Cortex of kidney (tissue), 1 donor: ENCODE measurements around the gene NAT8L.

Experiments used
- DNase-seq: peaks from one replicate; lab custom pipeline; 2025; lab: John Stamatoyannopoulos, UW

The NAT8L gene

GRCh38 chr4:2095236-2096072 is 36.3 kb downstream of the NAT8L start:
- no peak for DNase-seq

DNA sequence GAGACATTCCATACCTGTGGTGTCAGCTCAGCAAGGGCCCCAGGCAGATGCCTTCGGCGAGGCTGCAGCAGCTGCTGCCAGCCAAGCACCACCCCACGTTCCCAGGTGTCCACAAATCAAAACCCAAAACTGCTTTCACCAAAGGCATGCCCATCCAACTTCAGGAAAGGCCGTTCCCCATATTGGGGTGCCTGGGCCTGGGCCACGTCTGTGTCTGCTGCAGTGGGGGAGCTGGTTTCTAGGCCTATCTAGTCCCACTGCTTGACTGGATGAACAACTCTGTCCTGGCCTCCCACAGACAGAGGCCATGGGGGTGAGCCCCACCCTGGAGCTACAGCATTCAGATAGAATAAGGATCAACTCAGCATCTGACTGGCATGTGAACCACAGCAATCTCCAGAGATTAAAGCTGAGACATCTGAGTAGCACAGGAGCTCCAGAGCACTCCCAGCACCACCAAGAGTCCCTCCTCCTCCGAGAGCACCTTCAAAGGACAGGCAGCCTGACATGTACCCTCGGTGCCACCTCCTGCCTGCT is 37.0 kb downstream of the NAT8L start:
- no peak for DNase-seq

DNA sequence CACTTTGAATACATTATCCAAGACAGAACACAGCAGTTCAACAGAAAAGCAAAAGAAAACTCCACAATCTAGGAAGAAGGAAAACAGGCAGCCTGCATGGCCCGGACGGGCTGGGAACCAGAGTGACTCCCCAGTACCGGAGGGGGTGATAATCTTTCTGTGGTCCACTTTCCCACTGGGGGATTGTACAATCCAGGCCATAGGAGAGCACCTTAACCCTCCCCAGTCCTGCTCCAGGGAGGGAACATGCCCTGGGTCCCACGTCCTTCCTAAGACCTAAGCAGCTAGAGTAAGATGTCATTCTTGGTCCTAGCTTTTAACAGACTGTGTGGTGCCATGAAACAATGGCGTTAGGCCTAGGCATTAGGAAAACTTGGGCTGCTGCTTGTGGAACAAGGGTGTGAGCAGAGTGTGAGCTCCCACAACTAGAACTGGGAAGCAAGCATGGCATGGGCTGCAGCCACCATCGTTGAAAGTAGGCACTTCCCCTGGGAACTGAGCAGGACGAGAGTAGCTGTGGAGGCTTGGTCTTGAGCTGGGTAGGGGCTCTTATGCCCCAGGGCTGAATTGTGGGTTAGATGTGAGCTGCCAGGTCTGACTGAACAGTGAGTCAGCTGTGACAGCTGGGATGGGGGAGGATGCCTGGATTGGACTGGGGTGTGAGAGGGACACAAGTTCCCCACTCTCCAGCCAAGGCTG is 42.4 kb downstream of the NAT8L start:
- no peak for DNase-seq

GRCh38 chr4:2102045-2102883 is 43.1 kb downstream of the NAT8L start:
- no peak for DNase-seq

DNA sequence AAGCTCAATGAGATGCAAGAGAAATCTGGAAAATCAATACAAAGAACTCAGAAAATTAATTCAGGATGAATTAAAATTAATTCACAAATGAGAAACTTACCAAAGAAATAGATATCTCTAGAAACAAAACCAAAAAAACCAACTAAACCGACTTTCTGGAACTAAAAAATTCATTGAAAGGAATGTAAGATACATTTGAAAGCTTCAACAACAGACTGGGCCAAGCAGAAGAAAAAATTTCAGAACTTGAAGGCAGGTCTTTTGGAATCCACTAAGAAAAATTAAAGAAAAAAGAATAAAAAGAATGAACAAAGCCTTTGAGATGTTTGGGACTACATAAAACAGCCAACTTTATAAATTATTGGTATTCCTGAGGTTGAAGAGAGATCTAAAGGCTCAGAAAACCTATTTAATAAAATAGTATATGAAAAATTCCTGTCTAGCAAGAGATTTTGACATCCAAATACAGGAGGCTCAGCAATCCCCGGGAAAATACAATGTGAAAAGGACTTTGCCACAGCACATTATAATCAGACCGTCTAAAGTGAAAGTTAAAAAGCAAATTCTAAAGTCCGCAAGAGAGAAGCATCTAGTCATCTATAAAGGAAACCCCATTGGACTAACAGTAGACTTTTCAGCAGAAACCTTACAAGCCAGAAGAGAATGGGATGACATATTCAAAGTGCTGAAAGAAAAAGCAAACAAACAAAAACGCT is 44.2 kb downstream of the NAT8L start:
- no peak for DNase-seq

DNA sequence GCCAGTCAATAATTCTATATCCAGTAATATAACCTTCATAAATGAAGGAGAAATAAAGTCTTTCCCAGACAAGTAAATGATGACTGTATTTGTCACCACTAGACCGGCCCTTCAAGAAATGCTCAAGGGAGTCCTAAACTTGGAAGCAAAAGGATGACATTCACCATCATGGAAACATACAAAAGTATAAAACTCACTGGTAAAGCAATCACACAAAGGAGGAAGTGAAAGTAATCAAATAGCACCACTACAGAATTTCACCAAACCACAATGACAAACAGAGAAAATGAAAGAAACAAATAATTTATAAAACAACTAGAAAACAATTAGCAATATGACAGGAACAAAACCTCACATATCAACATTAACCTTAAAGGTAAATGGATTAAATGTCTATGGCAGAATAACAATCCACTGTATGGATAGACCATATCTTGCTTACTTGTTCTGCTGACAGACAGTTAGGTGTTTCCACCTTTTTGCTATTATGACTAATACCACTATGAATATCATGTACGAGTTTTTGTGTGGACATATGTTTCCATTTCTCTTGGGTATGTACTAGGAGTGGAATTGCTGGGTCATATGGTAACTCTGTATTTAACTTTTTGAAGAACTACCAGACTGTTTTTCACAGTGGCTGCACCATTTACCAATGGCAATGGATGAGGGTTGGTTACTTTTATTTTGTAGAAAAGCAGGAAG is 44.9 kb downstream of the NAT8L start:
- no peak for DNase-seq

DNA sequence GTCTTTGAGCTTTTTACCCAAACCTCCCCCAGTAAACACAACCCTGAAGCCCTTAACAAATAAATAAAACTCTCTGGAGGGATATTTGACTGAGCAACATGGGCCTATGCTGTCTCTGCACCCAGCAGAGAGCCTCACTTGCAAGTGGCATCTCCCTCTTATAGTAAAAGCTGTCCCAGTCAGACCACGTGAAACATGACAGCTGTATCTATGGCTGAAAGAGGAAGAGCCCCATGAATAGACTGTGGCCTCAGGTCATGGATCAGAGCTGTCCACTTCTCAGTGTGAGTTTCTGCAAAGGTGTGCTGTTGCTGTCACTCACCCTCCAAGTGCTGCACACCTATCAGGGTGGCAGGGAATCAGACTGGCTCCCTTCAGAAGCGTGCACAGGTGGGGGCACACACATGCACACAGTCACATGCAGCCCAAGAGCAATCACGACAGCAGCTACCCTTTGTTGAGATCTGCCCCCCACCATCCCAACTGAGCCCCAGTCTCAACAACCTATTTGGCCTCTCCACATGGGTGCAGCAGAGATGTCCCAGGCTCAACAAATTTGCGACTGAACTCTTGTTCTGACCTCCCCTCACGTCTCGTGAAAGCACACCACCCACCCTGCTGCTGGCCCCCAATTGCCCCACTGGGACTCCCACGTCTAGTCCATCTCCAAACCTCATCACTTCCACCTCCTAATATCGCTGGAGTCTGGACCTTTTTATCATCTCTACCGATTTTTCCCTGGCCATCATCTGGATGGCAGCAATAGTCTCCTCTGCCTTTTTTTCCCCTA is 45.6 kb downstream of the NAT8L start:
- no peak for DNase-seq

GRCh38 chr4:2105559-2105958 is 46.4 kb downstream of the NAT8L start:
- DNase-seq: no peak

GRCh38 chr4:2116687-2117400 is 57.7 kb downstream of the NAT8L start:
- DNase-seq: no peak
